G401.6 (cell line): ENCODE results near the gene CAB39L.

Experiments used
- FAIRE-seq: peaks from 2 replicates; lab custom pipeline; 2012; peaks lifted over from hg19 to GRCh38; lab: Jason Lieb, UNC

Gene CAB39L

GRCh38 chr13:49443704-49444523 lies at the start of gene CAB39L, which contains the start of gene SETDB2:
Gene CAB39L, minus strand, starts transcription at chr13:49444064. Its CDS starts 61,154 bp downstream, at chr13:49382910.
Gene SETDB2, plus strand, starts transcription at chr13:49444274. Its CDS starts 7,620 bp downstream, at chr13:49451894.
- FAIRE-seq, result peak; percentile 99

GRCh38 chr13:49488563-49488962 lies 44.7 kb upstream of the CAB39L start:
- no peak for FAIRE-seq

DNA sequence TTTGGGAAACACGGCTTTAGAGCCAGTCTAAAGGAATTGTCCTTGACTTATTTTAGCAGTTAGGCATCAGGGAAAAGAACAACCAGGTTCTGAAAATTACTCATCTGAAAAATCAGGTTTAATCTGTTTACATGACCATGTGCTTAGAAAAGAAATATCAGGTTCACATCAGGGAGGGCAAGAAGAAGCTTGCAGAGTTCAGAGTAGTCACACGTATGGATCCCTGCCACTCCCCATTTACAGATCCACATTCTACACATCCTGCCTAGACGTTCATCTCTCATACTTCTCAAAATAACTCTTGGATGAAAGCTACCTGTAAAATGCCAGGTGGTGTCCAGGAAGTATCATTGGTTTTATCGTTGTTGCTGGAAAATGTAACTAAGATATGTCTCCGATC lies 37.9 kb upstream of the CAB39L start:
- no peak for FAIRE-seq

DNA sequence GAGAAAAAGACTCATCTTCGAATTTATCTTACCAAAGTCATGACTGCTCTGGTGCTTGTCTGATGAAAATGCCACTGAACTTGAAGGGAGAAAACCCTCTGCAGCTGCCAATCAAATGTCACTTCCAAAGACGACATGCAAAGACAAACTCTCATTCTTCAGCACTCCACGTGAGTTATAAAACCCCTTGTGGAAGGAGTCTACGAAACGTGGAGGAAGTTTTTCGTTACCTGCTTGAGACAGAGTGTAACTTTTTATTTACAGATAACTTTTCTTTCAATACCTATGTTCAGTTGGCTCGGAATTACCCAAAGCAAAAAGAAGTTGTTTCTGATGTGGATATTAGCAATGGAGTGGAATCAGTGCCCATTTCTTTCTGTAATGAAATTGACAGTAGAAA lies 32.7 kb upstream of the CAB39L start:
- no peak for FAIRE-seq

- FAIRE-seq, result no peak
Observed at GRCh38 chr13:49472186-49472585, 28.3 kb upstream of the CAB39L start.

DNA sequence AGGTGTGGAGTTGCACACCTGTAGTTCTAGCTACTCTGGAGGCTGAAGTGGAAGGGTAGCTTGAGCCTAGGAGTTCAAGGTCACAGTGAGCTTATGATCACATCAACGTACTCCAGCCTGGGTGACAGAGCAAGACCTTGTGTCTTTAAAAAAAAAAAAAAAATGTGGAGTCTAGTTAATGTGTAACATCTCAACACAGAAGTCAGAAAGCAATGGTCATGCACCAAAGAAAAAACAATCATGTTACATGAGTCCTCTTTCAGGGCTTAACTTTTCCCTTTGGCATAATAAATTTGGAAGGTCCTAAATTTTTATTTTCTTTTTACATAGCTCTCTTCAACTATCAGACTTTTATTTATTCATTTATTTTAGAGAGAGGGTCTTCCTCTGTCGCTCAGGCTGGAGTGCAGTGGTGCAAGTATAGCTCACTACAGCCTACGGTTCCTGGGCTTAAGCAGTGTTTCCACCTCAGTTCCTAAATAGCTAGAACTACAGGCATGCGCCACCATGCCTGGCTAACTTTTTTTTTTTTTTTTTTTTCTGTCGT lies 22.5 kb upstream of the CAB39L start:
- no peak for FAIRE-seq

DNA sequence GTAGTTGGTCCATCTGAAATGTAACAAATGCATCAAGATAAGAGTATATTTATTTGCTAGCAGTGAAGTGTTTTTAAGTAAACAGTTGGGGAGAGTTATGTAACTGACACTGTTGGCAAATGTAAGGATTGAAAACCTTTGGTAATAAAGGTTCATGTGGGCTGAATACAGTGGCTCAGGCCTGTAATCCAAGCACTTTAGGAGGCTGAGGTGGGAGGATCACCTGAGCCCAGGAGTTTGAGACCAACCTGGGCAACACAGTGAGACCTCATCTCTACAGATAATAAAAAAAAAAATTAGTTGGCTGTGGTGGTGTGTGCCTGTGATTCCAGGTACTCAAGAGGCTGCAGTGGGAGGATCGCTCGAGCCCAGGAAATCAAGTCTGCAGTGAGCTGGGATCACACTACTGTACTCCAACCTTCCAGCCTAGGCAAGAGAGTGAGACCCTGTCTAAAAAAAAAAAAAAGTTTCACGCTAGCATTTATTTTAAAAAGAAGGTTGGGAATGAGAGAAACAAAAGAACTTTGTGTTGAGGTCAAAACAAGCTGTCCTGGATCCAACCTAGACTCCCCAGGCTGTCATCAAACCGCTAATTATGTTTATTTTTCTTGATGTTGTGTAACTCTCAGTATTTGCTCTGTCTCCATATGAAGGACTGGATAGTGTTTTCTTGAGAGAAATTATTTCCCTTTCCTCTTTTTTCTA lies 20.9 kb upstream of the CAB39L start:
- FAIRE-seq, result no peak

- FAIRE-seq, result no peak
Observed at GRCh38 chr13:49464085-49464484, 20.2 kb upstream of the CAB39L start.

DNA sequence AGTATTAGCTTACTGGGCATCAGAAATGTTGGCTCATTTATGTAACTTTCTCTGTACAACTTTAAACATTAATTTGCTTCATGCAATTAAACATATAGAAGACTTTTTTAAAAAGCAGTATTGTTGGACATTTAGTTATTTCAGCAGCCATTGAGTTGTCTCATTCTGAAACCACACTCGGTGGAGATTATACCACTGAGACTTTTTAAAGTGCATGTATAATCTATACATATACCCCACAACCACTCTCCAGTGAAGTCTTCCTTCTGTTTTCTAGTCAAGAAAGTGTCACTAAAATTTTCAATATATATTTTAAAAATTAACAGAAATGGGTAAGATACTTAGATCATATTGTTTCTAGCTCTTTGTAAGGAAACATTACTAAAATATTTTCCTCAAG lies 15.7 kb upstream of the CAB39L start:
- FAIRE-seq, result no peak

DNA sequence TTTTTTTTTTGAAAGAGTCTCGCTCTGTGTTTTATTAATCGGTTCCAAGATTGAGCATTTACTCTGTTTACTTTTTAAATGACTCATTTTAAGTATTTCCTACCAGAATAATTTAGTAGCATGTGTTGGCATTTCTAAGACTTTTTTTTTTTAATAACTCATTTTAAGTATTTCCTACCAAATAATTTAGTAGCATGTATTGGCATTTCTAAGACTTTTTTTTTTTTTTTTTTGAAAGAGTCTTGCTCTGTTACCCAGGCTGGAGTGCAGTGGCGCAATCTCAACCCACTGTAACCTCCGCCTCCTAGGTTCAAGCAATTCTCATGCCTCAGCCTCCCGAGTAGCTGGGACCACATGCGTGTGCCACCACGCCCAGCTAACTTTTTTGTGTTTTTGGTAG lies 13.4 kb upstream of the CAB39L start:
- FAIRE-seq, result no peak

- no peak for FAIRE-seq
Observed at GRCh38 chr13:49456156-49456555, 12.3 kb upstream of the CAB39L start.

- no peak for FAIRE-seq
Observed at GRCh38 chr13:49455007-49455398, 11.1 kb upstream of the CAB39L start.

- FAIRE-seq, result no peak
Observed at GRCh38 chr13:49454388-49455006, 10.6 kb upstream of the CAB39L start.

- FAIRE-seq, result no peak
Observed at GRCh38 chr13:49453465-49453864, 9.6 kb upstream of the CAB39L start.

DNA sequence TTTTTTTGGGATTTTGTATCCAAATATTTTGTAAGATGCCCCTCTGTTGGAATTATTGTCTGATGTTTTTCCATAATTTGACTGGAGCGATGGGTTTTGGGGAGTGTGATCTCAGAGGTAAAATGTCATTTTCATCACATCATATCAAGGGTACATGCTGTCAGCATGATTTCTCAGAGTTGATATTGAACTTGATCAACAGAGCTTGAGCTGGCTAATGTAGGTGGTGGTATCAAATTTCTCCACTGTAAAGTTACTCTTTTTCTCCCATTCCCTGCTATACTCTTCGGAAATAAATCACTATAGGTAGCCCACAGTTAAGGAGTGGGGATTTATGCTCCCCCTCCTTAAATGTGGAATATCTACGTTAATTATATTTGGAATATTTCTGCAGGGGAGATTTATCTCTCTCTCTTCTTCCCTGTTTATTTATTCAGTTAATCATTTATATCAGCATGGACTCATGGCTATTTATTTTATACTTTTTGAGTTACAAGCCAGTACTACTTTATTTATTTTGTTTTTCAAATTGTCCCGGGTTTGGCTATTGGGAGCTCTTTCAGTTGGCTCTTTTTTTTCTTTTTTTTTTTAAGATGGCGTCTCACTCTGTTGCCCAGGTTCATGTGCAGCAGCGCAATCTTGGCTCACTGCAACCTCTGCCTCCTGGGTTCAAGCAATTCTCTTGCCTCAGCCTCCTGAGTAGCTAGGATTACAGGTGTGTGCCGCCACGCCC lies 9.0 kb upstream of the CAB39L start:
- no peak for FAIRE-seq

- FAIRE-seq, result no peak
Observed at GRCh38 chr13:49450105-49450819, 6.4 kb upstream of the CAB39L start.

DNA sequence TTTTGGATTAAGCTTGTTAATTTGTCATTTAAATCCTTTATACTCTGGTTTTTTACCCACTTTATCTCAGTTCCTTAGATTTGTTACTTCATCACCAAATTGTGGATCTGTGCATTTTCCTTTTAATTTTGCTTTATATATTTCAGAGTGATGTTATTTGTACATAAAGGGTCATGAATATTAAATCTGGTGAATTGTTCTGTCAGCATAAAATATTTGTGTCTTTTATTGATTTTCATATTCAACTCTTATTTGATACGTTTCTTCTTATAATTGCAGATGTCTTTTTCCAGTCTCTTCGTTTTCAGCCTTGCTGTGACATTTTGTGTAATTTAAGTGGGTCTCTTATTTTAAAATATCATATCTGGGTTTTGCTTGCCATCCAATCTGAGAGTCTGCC lies 4.9 kb upstream of the CAB39L start:
- no peak for FAIRE-seq

- no peak for FAIRE-seq
Observed at GRCh38 chr13:49446473-49446872, 2.6 kb upstream of the CAB39L start.

DNA sequence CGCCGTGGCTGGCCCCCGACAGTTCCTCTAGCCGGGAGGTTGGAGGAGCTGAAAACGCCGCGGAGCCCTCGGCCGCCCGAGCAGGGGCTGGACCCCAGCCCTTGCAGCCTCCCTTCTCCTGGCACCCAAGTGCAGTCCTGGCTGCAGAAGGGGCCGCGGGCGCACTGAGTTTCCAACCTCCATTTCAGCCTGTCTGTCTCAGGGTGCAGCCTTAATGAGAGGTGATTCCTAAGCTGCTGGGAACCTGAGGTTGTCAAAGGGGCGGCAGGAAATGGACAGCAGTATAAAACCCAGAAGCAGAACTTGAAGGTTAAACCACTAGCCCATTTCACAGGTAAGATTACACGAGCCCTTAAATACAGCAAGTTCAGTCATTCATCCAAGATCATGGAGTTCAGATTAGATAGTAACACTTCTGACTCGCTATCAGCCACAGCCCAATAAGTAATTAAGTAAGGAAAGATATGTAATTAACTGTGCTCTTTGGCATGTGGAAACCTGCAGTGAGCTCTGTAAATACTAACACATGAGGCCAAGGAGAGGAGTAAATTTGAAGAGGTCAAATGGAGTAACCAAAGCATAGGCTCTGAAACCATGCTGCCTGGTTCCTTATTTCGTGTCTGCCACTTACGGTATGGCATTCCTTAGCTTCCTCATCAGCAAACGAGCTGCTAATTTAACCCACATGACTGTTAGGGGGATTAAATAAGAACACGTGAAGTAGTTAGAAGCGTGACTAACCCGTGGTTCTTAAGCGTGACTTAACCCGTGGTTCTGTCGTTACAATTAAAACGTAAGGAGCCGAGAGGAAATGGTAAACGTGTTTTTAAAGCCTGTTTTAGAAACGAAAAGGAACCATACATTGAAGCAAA lies 896 bp upstream of the CAB39L start:
- FAIRE-seq, result peak; percentile 99

DNA sequence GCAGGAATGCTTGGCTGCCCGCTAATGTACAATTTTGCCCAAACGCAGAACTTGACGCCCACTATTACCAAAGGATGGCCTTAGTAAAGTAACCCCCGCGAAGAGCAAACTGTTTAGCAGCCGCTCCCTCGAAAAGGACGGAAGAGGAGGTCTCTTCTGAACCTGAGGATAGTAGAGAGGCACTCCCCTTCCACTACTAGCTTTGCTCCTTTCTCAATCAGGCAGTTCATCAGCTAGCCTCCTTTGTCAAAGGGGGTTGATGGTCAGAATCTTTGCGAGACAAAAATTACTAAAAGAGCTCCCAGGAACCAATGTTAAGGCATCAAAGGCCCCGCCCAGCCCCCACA lies 534 bp downstream of the CAB39L start:
- FAIRE-seq, result no peak

DNA sequence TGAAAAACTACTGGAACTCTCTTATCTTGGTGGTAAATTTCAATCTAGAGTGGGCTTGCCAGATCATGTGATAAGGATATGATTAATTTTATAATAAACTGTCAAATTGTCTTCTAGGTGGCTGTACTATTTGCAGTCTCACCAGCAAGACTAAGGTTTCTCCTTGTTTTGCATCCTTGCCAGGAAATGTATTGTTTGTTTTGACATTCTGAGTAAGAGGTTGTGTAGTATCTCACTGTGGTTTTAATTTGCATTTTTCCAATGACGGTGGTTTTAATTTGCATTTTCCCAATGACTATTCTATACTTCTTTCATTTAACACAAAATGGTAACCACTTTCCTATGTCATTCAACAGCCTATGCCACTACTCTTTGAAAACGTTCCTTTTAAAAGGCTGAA lies 2.0 kb downstream of the CAB39L start:
- no peak for FAIRE-seq
